A549 treated with CpdA at 1 μM for 4 hours (cell line): ENCODE measurements around the gene TGIF2LY. TPM values are rescaled to one million over a fixed set of nuclear protein-coding genes. Genes with fewer than 3 reads are reported as not detected.

Experiments used
- total RNA-seq: library from RNA; stranded (reverse); fragments of 200-300 nt; extraction: Qiagen RNA extraction; gene quantifications from 5 replicates; pipeline ENCODE4 v1.2.3, GENCODE V29; 2022; ENCODE audit warnings: low read depth

The TGIF2LY gene
- not detected in 5 replicates for total RNA-seq

DNA sequence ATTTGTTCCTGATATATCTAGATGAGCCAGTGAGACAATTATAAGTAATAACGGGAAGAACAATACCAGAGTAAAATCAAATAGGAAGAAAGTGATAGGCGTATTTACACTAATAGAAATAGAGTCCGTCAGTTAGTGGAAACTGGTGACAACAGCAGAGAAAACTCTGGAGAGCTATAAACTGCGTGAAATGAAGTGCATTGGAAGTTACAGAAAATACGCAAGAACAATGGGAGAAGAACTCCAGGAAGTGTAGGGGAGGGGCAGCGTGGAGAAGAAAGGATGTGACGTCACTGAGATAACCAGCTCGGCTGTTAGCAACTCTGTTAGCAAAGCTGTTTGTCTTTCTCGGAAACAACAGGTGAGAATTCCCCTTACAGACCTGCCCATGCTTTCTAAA, at the start of gene TGIF2LY:
TSS of gene TGIF2LY (plus strand) at position 301 of the 400 bp plus-strand sequence. CDS start 178 bp downstream, outside the sequence.

